H1 (cell line): Measurements from ENCODE around the gene SLC6A8. TPM values are rescaled to one million over a fixed set of nuclear protein-coding genes. Genes with fewer than 3 reads are reported as not detected.
"Not testable (repeated sequence)": the region's sequence is repeated elsewhere in the genome, so short reads cannot be mapped to it uniquely, and the experiment has no call there.

Experiments used
- CTCF ChIA-PET: fragments of 300-600 bp; sonication (Branson Sonifier 250); formaldehyde crosslinking; loops from one replicate; lab custom pipeline; 2021; ENCODE audit not compliant: partially characterized antibody; lab: Charles Lee
- POLR2A ChIA-PET: fragments of 300-600 bp; sonication (Branson Sonifier 250); formaldehyde crosslinking; loops from one replicate; lab custom pipeline; 2021; ENCODE audit warnings: inconsistent platforms; ENCODE audit not compliant: partially characterized antibody; lab: Charles Lee
- DNase-seq, 2 experiments: peaks; one replicate each; pipeline versions ENCODE4 v3.0.0 to v3.0.0-alpha.2; 2010 to 2022; ENCODE audit warnings: low spot score in 2 of 2, low read depth in 1 of 2, mixed read lengths in 1 of 2
- FAIRE-seq: peaks from 2 replicates; lab custom pipeline; 2011; peaks lifted over from hg19 to GRCh38; lab: Jason Lieb, UNC
- H2AFZ ChIP-seq: 2 replicates; pipeline ENCODE4 v1.8.1; 2012; ENCODE audit warnings: low read length, inconsistent platforms
- H2AK5ac ChIP-seq: 2 replicates; pipeline ENCODE4 v1.6.1; 2013; ENCODE audit warnings: low read depth, low read length
- H2BK120ac ChIP-seq: replicated peaks from 2 replicates; pipeline ENCODE3; 2013; ENCODE audit warnings: low read depth, low read length, inconsistent platforms
- H2BK12ac ChIP-seq: 2 replicates; pipeline ENCODE4 v1.6.1; 2013; ENCODE audit warnings: low read depth, low read length
- H2BK15ac ChIP-seq: 2 replicates; pipeline ENCODE4 v1.6.1; 2013; ENCODE audit warnings: low read length
- H2BK20ac ChIP-seq: 2 replicates; pipeline ENCODE4 v1.6.1; 2013; ENCODE audit warnings: low read length
- H2BK5ac ChIP-seq: 2 replicates; pipeline ENCODE4 v1.6.1; 2013; ENCODE audit warnings: low read depth, low read length
- H3K14ac ChIP-seq: 2 replicates; pipeline ENCODE4 v1.6.1; 2013; ENCODE audit warnings: inconsistent platforms; ENCODE audit not compliant: insufficient read length
- H3K18ac ChIP-seq: 2 replicates; pipeline ENCODE4 v1.6.1; 2013; ENCODE audit warnings: low read length; ENCODE audit errors: extremely low read depth
- H3K23ac ChIP-seq: 2 replicates; pipeline ENCODE4 v1.6.1; 2013; ENCODE audit warnings: inconsistent platforms; ENCODE audit not compliant: insufficient read length
- H3K23me2 ChIP-seq: 2 replicates; pipeline ENCODE4 v1.6.1; 2013; ENCODE audit warnings: low read depth, low read length
- H3K27ac ChIP-seq: 2 replicates; pipeline ENCODE4 v1.6.1; 2011; ENCODE audit warnings: low read depth, low read length, inconsistent platforms
- H3K27me3 ChIP-seq, 4 experiments: replicated peaks in 1 of 4; 1 replicate in 1 of 4; 2 replicates in 3 of 4; pipeline versions ENCODE4 v1.6.1 to v1.8.1; 2011 to 2013; ENCODE audit warnings: low read length in 3 of 4, mild to moderate bottlenecking in 3 of 4, inconsistent platforms in 2 of 4, mixed read lengths in 2 of 4, moderate library complexity in 1 of 4; ENCODE audit not compliant: control insufficient read depth in 3 of 4, insufficient read depth in 3 of 4; ENCODE audit errors: extremely low read depth in 1 of 4
- H3K36me3 ChIP-seq, 4 experiments: 2 replicates each; pipeline versions ENCODE4 v1.6.1 to v1.8.1; 2011 to 2013; ENCODE audit warnings: mild to moderate bottlenecking in 4 of 4, low read length in 3 of 4, moderate library complexity in 2 of 4, control low read depth in 1 of 4, inconsistent platforms in 1 of 4; ENCODE audit not compliant: insufficient read depth in 4 of 4, control insufficient read depth in 2 of 4
- H3K4ac ChIP-seq: replicated peaks from 2 replicates; pipeline ENCODE3; 2013; ENCODE audit warnings: low read length, low read depth, mixed read lengths, inconsistent platforms; ENCODE audit not compliant: insufficient read length
- H3K4me1 ChIP-seq, 4 experiments: replicated peaks in 1 of 4; 1 replicate in 1 of 4; 2 replicates in 3 of 4; pipeline versions ENCODE4 v1.6.1 to v1.8.1; 2011 to 2013; ENCODE audit warnings: low read length in 3 of 4, inconsistent platforms in 2 of 4, mixed read lengths in 1 of 4; ENCODE audit not compliant: insufficient read depth in 4 of 4, control insufficient read depth in 3 of 4
- H3K4me2 ChIP-seq, 2 experiments: 2 replicates each; pipeline versions ENCODE4 v1.6.1 to v1.8.1; 2011 to 2013; ENCODE audit warnings: low read depth in 2 of 2, low read length in 2 of 2, control low read depth in 1 of 2, inconsistent platforms in 1 of 2, mild to moderate bottlenecking in 1 of 2; ENCODE audit not compliant: insufficient read depth in 1 of 2
- H3K4me3 ChIP-seq, 4 experiments: fragments of 200-600, 300-600 bp in 1 of 4; sonication (generic), shearing (Covaris generic), sonication (Bioruptor Twin) in 1 of 4; 2 replicates each; pipeline versions ENCODE4 v1.5.1 to v1.8.1; 2011 to 2016; ENCODE audit warnings: low read length in 4 of 4, low read depth in 3 of 4, control low read depth in 2 of 4, inconsistent platforms in 2 of 4, mild to moderate bottlenecking in 2 of 4, mixed read lengths in 1 of 4, moderate library complexity in 1 of 4; ENCODE audit not compliant: insufficient read depth in 2 of 4; ENCODE audit errors: extremely low read depth in 1 of 4
- H3K56ac ChIP-seq: replicated peaks from 2 replicates; pipeline ENCODE3; 2013; ENCODE audit warnings: low read depth, mild to moderate bottlenecking, mixed read lengths, low read length, inconsistent platforms; ENCODE audit not compliant: insufficient read length
- H3K79me1 ChIP-seq: 2 replicates; pipeline ENCODE4 v1.6.1; 2013; ENCODE audit warnings: low read depth, low read length, control low read depth
- H3K79me2 ChIP-seq, 2 experiments: 2 replicates each; pipeline versions ENCODE4 v1.6.1 to v1.8.1; 2012 to 2013; ENCODE audit warnings: low read length in 2 of 2, mild to moderate bottlenecking in 2 of 2, inconsistent platforms in 1 of 2; ENCODE audit not compliant: insufficient read depth in 2 of 2, control insufficient read depth in 1 of 2
- H3K9ac ChIP-seq, 4 experiments: replicated peaks in 1 of 4; 1 replicate in 1 of 4; 2 replicates in 3 of 4; pipeline versions ENCODE4 v1.6.1 to v1.8.1; 2011 to 2013; ENCODE audit warnings: low read depth in 3 of 4, low read length in 3 of 4, control low read depth in 2 of 4, mild to moderate bottlenecking in 2 of 4, moderate library complexity in 2 of 4, inconsistent platforms in 1 of 4; ENCODE audit errors: extremely low read depth in 1 of 4
- H3K9me3 ChIP-seq, 2 experiments: 2 replicates each; pipeline versions ENCODE4 v1.6.1 to v1.8.1; 2012 to 2013; ENCODE audit warnings: mild to moderate bottlenecking in 2 of 2, moderate library complexity in 2 of 2, control low read depth in 1 of 2, inconsistent platforms in 1 of 2, low read depth in 1 of 2, low read length in 1 of 2, mixed read lengths in 1 of 2; ENCODE audit not compliant: insufficient read depth in 2 of 2
- H4K20me1 ChIP-seq, 2 experiments: replicated peaks in 1 of 2; 2 replicates each; pipeline versions ENCODE3 to v1.8.1; 2011 to 2013; ENCODE audit warnings: inconsistent platforms in 2 of 2, low read length in 2 of 2, mild to moderate bottlenecking in 1 of 2; ENCODE audit not compliant: insufficient read depth in 2 of 2, control insufficient read depth in 1 of 2
- H4K5ac ChIP-seq: 2 replicates; pipeline ENCODE4 v1.6.1; 2013; ENCODE audit warnings: low read length, low read depth, mixed read lengths, inconsistent platforms; ENCODE audit not compliant: insufficient read length
- H4K8ac ChIP-seq: 2 replicates; pipeline ENCODE4 v1.8.0; 2013; ENCODE audit warnings: mild to moderate bottlenecking, moderate library complexity, low read length, inconsistent platforms; ENCODE audit not compliant: insufficient read depth; ENCODE audit errors: extremely low read depth
- H4K91ac ChIP-seq: replicated peaks from 2 replicates; pipeline ENCODE3; 2013; ENCODE audit warnings: low read length, mixed read lengths, inconsistent platforms; ENCODE audit not compliant: insufficient read length
- WGBS, 2 experiments: shearing (Covaris generic) in 1 of 2; methylation state at CpG; one replicate each; pipeline versions ENCODE4 v1.1.6 to v1.1.7; 2013 to 2015; ENCODE audit warnings: low lambda C conversion rate in 2 of 2, mixed read lengths in 2 of 2, inconsistent platforms in 1 of 2, low coverage in 1 of 2, missing lambda C conversion rate in 1 of 2; ENCODE audit not compliant: insufficient replicate concordance in 2 of 2, insufficient coverage in 1 of 2, insufficient read length in 1 of 2; ENCODE audit errors: extremely low coverage in 1 of 2, missing lambda C conversion rate in 1 of 2; 5-methylcytosine and 5-hydroxymethylcytosine counted together
- polyA plus RNA-seq, 7 experiments: library from polyadenylated mRNA; depleted of rRNA in 3 of 7; stranded (reverse) in 5 of 7; unstranded in 2 of 7; fragments of >200 nt in 5 of 7; fragments of 200-250 nt in 2 of 7; gene quantifications; 1 replicate in 5 of 7; 2 replicates in 1 of 7; 4 replicates in 1 of 7; pipeline versions ENCODE4 v1.2.1 to v1.2.3, GENCODE V29; 2011 to 2013; ENCODE audit warnings: missing spikeins in 2 of 7, mixed read lengths in 2 of 7
- total RNA-seq: library from RNA; stranded (reverse); fragmentation: NEBNext Ultra II Directional; extraction: Animal tissue kit (Norgen Biotek cat#: 25700); gene quantifications from 2 replicates; pipeline ENCODE4 v1.2.1, GENCODE V29; 2021
- TF ChIP-seq, protein P1 (sequence below): IDR thresholded peaks from 2 replicates; pipeline ENCODE4 v1.6.1; 2012; ENCODE audit warnings: inconsistent platforms
- TF ChIP-seq, protein P2 (sequence below): IDR thresholded peaks from 2 replicates; pipeline ENCODE4 v1.6.1; 2012; ENCODE audit warnings: inconsistent platforms

The SLC6A8 gene
- total and polyA plus RNA-seq, 2 of the 8 experiments (the other 6 are each of a cell fraction or from before 2014, with no cell fraction given) = 87.7 to 94.7 TPM

DNA sequence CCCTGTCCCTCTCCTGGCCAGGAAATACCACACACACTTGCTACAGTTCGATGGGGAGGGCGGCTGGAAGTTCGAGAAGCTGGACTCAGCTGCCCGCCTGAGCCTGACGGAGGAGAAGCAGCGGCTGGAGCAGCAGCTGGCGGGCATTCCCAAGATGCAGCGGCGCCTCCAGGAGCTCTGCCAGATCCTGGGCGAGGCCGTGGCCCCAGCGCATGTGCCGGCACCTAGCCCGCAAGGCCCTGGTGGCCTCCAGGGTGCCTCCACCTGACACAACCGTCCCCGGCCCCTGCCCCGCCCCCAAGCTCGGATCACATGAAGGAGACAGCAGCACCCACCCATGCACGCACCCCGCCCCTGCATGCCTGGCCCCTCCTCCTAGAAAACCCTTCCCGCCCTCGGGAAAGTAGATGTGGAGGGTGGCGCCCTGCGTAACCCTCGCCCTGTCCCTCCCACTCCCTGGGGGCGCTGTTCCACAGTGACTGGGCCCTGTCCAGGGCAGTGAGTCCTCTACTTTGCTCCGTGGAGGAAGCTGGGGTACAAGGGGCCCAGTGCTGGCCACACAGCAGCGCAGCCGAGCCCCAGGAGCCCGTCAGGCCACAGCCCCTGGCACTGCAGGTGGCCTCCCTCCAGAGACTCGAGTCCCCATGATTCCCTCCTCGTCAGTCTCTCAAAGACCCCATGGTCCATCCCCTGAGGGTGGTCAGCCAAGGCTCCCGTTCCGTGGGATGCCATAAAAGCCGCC is 55.9 kb downstream of the SLC6A8 start:
- POLR2A ChIA-PET = interaction anchor here (0.6 kb wide), 1 partner anchor 17 kb away, joined by 4 read pairs; no protein-coding TSS in a partner anchor
- not testable (repeated sequence) for H2BK20ac ChIP-seq, H3K56ac ChIP-seq, H2BK15ac ChIP-seq, H3K36me3 ChIP-seq, FAIRE-seq, H4K20me1 ChIP-seq, H3K23ac ChIP-seq, H3K23me2 ChIP-seq, H3K9me3 ChIP-seq, H2AK5ac ChIP-seq, H2BK120ac ChIP-seq, H2BK5ac ChIP-seq, H3K18ac ChIP-seq, H3K79me1 ChIP-seq, H3K27ac ChIP-seq, H4K91ac ChIP-seq, H3K27me3 ChIP-seq, H3K4ac ChIP-seq, H3K4me1 ChIP-seq, H3K79me2 ChIP-seq, H3K14ac ChIP-seq, H2BK12ac ChIP-seq, H3K9ac ChIP-seq, H2AFZ ChIP-seq, H4K8ac ChIP-seq, H4K5ac ChIP-seq
- TF ChIP-seq, protein P1, sequence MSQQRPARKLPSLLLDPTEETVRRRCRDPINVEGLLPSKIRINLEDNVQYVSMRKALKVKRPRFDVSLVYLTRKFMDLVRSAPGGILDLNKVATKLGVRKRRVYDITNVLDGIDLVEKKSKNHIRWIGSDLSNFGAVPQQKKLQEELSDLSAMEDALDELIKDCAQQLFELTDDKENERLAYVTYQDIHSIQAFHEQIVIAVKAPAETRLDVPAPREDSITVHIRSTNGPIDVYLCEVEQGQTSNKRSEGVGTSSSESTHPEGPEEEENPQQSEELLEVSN = peak; percentile 13
- TF ChIP-seq, protein P2, sequence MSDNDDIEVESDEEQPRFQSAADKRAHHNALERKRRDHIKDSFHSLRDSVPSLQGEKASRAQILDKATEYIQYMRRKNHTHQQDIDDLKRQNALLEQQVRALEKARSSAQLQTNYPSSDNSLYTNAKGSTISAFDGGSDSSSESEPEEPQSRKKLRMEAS = peak; percentile 10; the same call in 1 of the 2 replicates
- whole genome bisulfite sequencing, 2 experiments = 4% methylated on average over 11 of the region's 35 CpGs; no CpG with 5 or more reads in 1 of the 2 experiments
- peak overlapping the region; percentile 60 to 65 for H3K4me2 ChIP-seq
- H3K4me3 ChIP-seq = peak overlapping the region; percentile 12 to 60 (median 40)
- CTCF ChIA-PET = interaction anchor here (1.0 to 1.6 kb wide), 3 partner anchors 12 to 185 kb away, joined by 3 to 4 read pairs (median 3); no protein-coding TSS in a partner anchor
- DNase-seq = peak in 1 of 2 experiments; percentile 73
